Measurements from ENCODE around the gene WNT4.

The WNT4 gene

DNA sequence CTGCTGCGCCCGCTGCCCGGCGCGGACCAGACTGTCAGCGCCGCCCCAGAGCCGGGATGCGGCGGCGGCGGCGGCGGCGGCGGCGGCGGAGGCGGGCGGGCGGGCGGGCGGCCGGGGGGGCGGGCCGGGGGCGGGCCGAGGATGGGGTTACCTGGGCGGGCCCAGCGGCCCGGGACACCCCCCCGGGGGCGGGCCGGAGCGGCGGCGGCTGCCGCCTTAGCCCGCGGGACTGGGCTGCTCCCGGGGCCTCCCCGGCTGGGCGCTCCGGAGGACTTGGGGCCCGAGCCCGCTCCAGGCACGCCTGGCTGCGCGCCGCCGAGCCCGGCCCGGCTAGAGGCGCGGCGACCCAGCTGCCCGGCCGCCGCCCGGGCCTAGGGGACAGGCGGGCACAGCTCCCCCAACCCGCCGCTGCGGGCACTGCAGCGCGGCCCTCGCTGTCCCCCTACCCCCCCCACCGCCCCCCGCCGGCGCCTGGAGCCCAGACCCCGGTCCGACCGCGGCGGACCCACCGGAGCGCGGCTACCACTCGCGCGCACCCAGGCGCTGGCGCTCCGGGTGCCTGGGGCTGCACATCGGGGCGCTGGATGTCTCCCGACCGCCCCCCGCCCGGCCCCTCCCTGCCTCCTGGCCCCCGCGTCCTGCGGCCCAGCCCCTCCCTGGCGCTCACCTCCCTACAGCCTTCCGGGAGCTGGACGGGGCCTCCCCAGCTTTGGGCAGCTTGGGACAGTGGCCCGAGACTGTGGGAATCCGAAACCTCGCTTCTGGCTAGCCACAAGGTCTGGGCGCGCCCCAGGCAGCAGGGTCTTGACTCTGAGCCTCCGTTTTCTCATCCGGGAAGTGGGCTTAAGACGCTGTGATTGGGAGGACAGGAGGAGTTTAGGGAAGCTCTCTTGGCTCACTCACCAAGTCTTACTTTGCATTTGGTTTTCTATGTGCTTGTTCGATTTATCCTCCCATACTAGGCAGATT, at the start of gene WNT4:
TSS of gene WNT4 (minus strand) at position 33 of the 969 bp plus-strand sequence. CDS start 175 bp downstream, outside the sequence.
- DNase-seq: no peak

DNA sequence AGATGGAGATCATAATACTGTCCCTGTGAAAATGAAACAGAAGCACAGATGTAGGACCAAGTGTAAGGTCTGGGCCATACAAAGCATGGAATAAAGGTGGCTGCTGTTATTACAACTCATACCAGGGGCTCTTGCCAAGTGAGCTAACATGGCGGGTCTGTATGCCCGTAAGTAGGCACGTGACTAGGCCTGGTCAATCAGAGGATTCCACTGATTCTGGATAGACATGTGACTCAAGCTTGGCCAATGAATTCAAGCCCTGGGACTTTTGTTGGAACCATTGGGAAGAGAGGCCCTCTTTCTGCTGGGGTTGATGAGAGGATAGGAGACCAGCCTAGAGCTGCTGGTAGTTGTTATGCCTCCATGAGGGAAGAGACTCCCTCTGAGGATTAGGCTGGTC, 47.8 kb upstream of the WNT4 start:
- DNase-seq: no peak

DNA sequence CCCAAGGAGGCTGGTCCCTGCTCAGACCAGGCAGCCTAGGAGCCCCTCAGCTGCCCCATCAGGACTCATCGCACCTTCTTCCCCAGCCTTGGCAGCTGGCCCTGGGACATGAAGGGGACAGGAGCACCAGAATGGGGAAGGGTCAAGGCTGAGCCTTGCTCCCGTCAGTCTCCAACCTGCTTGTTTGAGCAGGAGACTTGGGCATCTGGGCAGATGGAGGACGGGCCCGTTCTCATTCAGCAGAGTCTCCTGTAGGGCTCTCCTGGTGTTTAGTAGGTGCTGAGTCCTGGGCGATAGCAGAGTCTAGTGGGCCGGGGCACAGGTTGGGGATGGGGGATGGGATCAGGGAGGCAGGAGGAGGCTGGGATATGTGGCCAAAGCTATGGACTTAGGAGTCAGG, 47.4 kb upstream of the WNT4 start:
- DNase-seq: no peak

DNA sequence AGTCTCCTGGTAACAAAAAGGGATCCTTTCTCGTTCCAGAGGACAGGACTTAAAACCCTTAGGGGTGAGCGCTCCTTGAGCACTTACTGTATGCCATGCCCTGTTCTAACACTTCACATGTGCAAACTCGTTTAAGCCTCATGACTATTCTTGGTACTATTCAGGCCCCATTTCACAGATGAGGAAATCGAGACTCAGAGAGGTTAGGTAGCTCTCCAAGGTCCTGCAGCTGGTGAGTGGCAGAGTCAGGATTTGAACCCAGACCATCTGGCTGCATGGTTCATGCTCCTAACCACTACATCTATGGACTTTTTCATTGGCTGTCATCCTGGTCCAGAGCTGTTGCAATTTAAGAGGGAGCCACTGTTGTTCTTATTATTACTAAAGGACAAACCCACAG, 46.7 kb upstream of the WNT4 start:
- DNase-seq: no peak

DNA sequence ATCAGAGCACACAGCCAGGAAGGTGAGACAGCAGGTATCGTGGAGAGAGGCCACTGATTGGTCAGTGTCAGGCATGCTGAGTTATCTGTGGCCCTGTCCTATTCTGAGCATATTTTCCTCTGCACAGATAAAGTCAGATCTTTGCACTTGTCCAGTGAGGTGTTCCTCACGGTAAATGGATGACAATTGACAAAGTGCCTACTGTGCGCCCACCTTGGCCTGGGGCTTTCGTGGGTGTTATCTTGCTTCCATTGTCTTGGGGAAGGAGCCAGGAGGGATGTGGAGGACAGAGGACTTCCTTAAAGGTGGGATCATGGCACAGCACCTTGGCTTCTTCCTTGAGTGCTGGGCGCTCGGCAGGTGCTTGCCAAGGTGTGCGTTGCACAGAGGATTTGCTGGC, 46.0 kb upstream of the WNT4 start:
- DNase-seq: no peak

DNA sequence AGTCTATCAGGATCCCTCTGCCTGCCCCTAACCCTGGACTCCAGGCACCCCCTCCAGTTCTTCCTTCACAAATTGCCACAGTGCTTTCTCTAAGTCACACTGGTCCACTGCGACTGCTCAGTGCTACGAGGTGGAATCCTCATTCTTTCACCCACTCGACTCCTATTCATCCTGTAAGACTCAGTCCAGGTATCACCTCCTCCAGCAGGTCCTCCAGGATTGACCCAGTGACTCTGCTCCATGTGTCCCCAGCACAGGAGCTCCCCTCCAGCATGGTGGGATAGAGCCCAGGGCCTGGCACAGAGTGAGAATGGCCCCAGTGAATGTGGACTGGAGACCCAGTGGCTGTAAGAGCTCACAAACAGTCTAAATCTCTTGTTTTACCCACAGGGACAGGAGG, 45.5 kb upstream of the WNT4 start:
- no peak for DNase-seq

DNA sequence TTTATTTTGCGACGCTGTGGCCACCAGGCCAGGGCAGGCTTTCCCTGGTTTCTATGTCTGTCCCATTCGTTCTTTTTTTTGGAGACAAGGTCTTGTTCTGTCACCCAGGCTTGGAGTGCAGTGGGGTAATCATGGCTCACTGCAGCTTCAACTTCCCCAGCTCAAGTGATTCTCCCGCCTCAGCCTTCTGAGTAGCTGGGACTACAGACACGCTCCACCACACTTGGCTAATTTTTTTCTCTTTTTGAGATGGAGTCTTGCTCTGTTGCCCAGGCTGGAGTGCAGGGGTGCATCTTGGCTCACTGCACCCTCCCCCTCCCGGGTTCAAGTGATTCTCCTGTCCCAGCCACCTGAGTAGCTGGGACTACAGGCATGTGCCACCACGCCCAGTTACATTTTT, 43.4 kb upstream of the WNT4 start:
- no peak for DNase-seq

DNA sequence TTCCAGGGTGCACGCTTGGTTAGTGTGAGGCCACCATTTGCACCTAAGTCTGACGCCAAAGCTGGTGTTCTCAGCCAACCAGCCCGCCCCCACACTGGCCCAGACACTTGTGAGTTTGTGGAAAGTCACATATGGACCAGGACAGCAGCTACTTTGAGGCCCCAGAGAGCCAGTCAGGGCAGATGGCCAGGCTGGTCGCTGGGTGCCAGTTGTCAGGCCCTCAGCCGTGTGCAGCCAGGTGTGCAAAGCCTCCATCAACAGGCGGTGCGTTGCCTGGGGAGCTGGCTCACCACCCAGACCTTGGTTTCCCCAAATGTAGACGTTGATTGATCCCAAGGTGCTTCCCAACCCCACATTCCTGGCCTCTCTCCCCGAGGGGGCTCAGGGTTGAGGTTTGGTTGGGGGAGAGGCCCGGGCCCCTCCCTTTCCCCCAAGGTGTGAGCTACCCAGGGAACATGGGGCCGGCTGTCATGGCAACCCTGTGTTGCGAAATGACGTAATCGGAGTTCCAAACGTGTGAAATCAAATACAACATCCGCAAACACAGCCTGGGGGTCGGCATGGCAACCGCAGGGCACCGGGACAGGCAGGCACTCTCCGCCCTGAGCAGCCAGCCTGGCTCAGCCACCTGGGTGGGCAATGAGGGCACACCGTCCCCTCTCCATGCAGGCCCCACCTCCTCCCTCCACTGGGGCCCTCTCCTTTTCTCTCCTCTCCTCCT, 42.2 kb upstream of the WNT4 start:
- no peak for DNase-seq

DNA sequence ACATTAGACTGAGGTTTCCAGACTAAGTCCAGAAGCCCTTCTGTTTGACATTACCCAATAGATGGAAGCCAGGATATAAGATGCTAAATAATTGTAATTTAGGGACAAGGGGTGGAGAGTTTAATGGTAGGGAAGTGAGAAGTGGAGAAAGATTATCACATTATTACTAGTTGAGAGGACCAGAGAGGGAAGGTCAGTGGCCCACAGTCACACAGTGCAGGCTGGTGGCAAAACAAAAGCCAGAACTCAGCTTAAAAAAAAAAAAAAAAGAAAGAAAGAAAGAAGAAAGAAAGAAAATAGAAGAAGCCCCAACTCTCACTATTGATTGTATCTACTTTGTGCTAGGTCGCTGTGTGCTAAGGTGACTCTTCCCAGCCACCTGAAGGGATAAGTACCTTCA, 41.6 kb upstream of the WNT4 start:
- DNase-seq: no peak

DNA sequence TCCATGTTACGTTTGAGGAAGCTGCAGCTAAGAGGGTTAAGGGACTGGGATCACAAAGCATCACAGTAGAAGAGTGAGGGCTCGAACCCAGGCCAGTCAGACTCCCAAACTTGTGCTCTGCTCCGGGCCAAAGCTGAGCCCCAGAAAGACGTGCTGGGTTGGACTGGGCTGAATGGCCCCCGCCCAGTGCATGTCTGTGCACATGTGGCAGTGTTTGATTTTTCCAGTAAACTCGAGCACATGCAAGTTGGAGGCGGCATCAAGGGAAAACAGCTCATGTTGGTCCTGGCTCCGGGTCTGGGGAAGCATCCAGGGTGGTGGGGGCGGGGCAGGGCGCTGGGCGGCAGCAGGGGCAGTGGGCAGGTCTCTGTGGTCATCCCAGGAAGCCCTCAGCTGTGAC, 39.8 kb upstream of the WNT4 start:
- DNase-seq: no peak

DNA sequence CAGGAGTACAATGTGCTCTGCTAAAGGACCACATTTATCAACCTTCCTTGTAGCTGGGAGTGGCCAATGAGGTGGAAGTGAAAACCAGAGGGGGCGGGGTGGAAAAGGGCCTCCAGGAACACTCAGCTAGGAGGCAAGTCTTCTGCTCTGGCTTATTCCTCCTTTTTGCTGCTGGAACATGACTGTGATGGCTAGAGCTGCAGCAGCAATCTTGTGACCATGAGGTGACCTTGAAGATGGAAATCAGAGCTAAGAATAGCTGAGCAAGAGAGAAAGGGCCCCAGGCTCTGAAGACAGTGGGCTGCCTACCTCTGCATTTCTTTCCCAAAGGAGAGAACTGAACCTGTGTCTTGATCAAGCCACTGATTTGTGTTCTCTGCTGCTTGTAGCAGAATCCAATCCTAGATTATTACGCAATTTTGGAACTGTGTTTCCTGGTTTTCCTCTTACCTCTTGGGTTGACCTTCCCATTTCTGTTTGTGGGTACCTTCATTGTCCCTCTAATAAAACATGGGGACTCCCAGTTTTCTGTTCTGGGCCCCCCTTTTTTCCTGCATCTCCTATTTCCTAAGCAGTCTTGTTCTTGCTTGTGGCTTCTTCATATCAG, 36.4 kb upstream of the WNT4 start:
- DNase-seq: no peak

DNA sequence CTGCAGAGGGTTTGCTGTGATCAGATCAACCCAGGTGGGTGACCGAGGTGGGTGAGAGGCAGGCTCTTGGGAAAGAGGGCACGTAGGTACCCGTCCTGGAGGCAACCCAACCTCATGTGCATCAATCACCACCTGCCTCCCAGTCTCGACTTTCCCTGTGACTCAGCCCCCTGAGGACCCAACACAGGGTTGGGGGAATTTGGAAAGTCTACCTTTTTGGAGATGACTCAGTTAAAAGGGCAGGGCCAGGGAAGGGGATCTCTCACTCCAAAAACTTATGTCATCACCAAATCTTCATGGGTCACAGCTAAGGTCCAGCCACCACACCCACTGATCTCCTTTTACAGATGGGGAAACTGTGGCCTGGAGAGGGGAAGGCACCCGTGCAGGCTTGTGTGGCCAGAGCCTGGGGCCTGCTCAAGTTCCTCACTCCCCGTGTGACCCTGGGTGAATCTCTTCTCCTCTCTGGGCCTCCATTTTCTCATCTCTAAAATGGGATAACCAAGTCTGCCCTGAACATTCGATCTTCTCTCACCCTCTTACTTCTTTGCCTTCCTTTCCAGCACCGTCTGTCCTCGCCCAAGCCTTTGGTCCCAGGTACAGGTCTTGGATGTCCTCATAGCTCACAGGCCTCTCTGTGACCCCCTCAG, 34.6 kb upstream of the WNT4 start:
- DNase-seq: no peak

DNA sequence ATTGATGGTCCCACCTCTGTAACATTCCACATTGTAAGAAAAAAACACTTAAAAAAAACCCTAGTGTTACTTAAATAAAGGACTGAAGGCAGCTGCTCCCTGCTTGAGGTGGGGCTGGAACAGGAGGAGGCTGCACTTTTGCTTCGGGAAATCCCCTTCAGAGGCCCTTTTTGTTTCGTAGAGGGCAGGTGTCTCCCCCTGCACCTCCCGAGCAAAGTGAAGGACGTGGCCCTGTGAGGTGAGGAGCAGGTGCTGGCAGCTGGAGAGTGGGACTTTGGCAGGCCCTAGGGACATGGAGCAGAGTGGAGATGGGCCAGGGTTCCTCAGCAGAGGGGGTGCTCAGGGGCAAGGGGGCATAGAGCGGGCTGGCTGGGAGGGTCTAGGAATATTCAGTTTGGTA, 33.4 kb upstream of the WNT4 start:
- no peak for DNase-seq

DNA sequence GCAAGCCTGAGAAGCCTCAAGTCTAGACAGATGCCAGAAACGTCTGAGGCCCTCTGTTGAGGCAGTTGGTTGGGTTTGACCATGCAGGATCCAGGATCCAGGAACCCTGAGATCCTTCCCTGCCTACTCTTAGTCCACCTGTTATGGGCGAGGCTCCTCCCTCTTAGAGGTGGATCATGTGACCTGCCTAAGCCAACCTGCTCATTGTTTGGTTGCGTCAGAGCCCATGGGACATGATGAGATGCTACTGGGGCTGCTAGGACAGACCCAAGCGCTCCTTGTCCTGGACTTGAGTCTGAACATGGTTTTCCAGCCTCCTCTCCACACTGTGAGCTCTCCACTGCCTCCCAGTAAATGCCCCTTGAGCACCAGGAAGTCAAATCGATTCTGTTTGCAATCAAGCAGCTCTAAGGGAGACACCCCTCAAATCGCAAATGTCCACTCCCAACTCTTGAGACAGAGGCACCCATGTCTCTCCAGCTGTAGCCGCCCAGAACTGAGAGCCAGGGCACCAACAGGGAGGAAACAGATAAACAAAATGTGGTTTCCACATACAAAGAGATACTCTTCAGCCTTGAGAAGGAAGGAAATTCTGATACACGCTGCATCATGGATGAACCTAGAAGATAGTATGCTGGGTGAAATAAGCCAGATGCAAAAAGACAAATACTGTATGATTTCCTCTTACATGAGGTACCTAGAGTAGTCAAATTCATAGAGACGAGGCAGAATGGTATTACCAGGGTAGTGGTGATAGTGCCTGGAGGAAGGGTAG, 31.7 kb upstream of the WNT4 start:
- DNase-seq: no peak

DNA sequence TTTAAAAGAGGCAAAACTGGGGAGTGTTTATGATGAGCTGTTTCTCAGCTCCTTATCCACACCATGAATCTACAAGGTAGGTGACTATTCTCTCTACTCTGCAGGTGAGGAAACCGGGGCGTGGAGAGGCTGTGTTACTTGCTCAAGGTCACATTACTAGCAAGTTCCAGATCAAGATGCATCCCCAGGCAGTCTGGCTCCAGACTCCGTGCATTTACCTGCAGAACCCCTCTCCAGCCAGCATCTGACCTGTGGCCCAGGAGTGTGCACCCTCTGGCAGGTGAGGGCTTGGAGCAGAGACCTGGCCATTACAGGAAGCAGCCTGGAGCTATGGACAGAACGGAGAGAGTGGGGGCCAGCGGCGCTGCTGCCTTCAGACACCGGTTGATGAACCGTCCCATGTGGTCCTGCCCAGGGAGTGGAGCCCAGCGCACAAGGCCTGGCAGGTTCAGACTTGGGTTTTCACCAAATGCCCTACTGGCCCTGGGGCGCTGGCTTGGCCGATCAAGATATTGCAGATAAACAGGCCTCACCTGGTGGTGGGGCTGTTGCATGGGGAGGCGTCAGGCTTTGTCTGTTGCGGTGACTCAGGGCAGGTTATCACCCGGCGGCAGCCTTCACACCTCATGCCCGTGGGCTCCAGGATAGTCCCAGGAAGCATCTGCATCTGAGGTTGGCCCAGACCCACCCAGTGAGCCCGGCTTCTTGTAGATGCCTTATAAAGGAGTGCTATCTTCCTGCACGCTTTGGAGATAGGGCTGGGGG, 29.2 kb upstream of the WNT4 start:
- DNase-seq: no peak

DNA sequence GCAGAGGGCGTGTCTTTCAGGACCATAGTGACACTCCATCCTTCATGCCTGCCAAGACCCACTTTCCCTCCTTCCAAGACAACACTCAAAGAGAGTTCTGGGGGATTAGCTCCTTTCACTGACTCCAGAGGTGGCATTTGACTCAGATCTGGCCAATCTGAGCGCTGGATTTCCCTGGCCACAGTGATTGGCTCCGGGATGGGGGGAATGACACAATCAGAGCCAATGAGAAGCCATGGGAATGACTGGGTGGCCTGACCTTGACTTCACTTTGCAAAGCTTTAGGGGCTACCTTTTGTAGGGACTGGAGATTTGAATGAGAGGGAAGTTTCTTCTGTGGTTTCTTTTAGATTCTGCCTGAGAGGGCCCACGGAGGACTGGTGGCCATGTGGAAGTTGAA, 26.9 kb upstream of the WNT4 start:
- DNase-seq: no peak

DNA sequence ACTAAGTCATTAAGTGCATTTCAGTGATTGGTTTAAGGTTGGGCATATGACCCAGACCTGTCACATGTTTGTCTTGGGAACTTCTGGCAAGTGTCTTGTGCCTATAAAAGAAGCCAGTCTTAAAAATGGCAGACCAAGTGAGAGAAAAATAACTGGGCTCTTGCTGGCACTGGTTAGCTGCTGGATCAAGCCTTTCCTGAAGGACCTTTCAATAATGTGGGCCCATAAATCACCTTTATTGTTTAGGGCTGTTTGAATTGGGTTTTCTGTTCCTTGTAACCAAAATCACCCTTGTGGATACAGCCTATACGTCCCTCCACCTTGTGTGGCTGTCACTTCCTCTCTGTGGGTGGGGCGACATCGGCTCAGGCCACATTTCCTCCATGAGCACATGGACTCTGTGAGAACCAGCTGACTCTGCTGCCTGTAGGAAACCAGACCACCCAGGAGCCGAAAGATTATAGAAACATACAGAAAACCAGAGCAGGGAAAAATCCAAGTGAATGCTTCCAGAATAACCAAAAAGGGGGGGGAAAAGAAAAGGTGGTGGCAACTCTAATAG, 25.6 kb upstream of the WNT4 start:
- no peak for DNase-seq

DNA sequence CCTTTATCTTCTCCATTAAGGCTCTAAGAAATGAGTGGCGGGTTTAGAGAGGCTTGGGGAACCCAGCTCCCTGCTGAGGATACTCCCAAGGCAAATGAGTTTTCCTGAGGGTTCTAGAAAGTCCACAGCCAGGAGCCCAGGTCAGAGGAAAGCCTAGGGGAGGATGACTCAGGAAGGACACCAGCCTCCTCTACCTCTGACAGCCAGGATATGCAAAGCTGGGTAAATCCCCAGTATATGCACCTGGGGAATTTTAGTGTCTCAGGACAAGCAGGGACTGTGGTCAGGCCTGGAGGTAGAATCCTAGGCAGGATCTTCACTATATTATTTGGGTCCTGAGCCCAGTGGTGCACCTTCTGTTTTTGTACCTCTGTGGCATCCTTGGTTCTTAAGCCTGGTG, 23.5 kb upstream of the WNT4 start:
- DNase-seq: no peak

DNA sequence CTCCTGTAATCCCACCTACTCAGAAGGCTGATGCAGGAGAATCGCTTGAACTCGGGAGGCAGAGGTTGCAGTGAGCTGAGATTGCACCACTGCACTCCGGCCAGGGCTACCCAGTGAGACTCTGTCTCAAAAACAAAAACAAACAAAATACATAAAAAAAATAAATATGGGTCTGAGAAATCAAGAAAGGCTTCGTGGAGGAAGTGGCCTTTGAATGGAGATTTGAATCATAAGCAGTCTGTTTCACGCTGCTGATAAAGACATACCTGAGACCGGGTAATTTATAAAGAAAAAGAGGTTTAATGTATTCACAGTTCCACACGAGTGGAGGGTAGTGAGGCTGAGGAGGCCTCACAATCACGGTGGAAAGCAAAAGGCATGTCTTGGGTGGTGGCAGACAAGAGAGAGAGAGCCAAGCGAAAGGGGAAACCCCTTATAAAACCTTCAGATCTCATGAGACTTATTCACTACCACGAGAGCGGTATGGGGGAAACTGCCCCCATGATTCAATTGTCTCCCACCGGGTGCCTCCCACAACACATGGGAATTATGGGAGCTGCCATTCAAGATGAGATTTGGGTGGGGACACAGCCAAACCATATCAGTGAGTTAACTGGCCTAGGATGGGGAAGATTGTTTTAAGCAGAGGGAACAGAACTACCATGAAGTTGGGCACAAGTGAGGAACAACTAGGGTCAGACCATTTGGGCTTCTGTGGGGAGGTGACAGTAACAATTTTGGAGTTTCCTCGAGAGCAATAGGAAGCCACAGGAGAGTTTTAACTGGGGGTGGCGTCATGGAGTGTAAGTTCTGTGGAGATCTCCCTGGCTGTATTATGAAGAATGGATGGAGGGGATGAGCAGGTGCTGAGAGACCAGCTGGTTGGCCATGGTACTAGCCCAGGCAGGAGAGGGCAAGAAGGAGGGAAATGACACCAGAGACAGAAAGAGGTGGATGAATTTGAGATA, 22.2 kb upstream of the WNT4 start:
- DNase-seq: no peak

DNA sequence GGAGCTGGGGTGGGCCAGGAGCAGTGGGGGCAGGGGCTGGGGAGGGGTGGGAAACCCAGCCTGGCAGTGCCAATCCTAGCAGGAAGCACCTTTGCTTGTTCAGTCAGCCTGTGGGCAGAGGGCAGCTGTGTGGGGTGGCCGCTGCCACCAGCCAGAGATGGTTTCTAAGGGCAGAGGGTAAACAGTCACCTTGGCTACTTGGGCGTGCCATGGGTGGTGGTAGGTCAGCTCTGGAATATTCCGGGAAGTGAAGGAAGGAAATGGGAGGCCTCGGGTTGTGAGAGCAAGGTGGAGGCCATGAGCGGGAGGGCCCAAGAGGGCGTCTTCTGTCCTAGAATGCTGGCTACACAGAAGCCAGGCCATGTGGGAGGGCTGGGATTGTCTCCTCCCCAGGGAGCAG, 20.7 kb upstream of the WNT4 start:
- DNase-seq: no peak

Measured in stimulated activated naive CD4-positive, alpha-beta T cell treated with Interleukin-2 at 50 U/mL for 16 hours (primary cell).